Measurements from ENCODE around the gene RAD17.

Gene RAD17

GRCh38 chr5:69462170-69462569 lies 92.6 kb downstream of the RAD17 start:
- Histone ChIP-seq H3K9ac (ENCODE audit: low read length) (no peak overlapping the region), H3K27me3 (ENCODE audit: low read length) (no peaks in the 10 kb centered on the region), H3K36me3 (ENCODE audit: low read length) (no peaks in the 10 kb centered on the region), H4K20me1 (ENCODE audit: low read depth, low read length) (no peaks in the 10 kb centered on the region), H3K4me2 (ENCODE audit: low read depth, low read length, poor library complexity, severe bottlenecking) (no peak overlapping the region), H2AFZ (ENCODE audit: low read depth, low read length, severe bottlenecking) (no peak overlapping the region), H3K4me3 (ENCODE audit: insufficient read depth, low read length, poor library complexity, severe bottlenecking) (no peak overlapping the region), H3F3A (ENCODE audit: insufficient read depth) (no peaks in the 10 kb centered on the region), H3K27ac (ENCODE audit: low read depth, low read length) (no peak overlapping the region), H3K79me2 (ENCODE audit: insufficient read depth, low read length) (no peaks in the 10 kb centered on the region), H3K9me2 (replicated peaks; ENCODE audit: insufficient read depth, low read length) (no peaks in the 10 kb centered on the region), H3K9me3 (ENCODE audit: insufficient read depth, low read length) (no peaks in the 10 kb centered on the region)
- no peak for TF ChIP-seq CTCF (IDR thresholded peaks at IDR 0.05; ENCODE audit: insufficient read depth, low read length, poor library complexity, severe bottlenecking)
- TF ChIP-seq EZH2phosphoT487 (conservative IDR thresholded peaks at IDR 0.05; ENCODE audit: low read length), result no peak

Data from SU-DHL-6 (cell line).